Right renal pelvis (tissue), 4 donors: ENCODE measurements around the gene RND1. TPM values are rescaled to one million over a fixed set of nuclear protein-coding genes. Genes with fewer than 3 reads are reported as not detected.
A peak's percentile ranks its signal among the peaks of the same experiment; 100 is the strongest.
"Not testable (repeated sequence)": the region's sequence is repeated elsewhere in the genome, so short reads cannot be mapped to it uniquely, and the experiment has no call there.

Source experiments
- DNase-seq, 4 donors: peaks; one replicate each; pipeline ENCODE4 v3.0.0-alpha.2; 2013; ENCODE audit warnings: low read depth in 4 of 4, low spot score in 3 of 4, missing footprints in 1 of 4
- polyA plus RNA-seq, 4 donors: library from polyadenylated mRNA; unstranded; fragments of 120-200 nt; gene quantifications; one replicate each; pipeline ENCODE4 v1.2.1, GENCODE V29; 2013; ENCODE audit not compliant: insufficient read length in 4 of 4

RND1 gene
- polyA plus RNA-seq, 4 donors = 2.6 to 4.2 (median 3.6) TPM

DNA sequence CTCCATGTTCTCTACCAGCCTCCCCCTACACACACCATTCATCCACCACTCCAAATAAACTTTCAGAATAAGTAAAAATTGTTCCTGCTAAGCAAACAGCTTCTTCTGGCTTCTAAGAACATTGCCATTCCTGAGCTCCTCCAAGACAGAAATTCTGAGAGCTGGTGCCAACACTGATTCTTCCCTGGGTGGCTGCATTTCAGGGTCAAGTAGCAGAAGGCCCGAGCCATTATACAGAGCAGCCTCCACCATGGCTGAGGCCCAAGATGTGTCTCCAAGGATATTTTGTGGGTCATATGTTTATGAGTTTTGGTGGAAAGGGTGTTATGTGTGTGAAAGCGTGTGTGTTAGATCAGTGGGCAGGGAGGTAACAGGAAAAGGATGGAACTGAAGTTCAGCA is 3.5 kb upstream of the RND1 start:
- no peak for DNase-seq

- no peak for DNase-seq
Observed at GRCh38 chr12:48868451-48868850, 2.8 kb upstream of the RND1 start.

- DNase-seq = no peak
Observed at GRCh38 chr12:48866052-48866711, 512 bp upstream of the RND1 start.

- DNase-seq = no peak
Observed at GRCh38 chr12:48863291-48863690, 2.4 kb downstream of the RND1 start.

DNA sequence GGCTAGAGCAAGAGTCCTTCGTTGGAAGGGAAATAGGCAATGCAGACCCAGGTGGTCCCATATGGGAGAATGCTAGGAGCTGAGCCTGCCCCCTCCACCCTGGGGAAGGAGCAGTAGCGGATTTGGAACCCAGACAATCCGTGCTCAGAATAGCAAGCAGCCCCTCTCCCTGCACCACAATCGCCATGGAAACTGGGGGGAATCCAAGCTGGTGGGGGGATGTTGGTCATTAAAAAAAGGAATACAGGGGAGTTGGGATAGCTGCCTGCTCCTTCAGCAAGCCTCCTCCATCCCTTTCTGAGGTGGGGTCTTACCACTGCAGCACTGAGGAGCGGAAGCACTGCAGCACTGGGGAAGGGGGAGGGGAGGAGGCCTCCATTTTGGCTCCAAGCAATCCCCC is 2.9 kb downstream of the RND1 start:
- DNase-seq = no peak

GRCh38 chr12:48861111-48861510 is 4.6 kb downstream of the RND1 start:
- DNase-seq = no peak

DNA sequence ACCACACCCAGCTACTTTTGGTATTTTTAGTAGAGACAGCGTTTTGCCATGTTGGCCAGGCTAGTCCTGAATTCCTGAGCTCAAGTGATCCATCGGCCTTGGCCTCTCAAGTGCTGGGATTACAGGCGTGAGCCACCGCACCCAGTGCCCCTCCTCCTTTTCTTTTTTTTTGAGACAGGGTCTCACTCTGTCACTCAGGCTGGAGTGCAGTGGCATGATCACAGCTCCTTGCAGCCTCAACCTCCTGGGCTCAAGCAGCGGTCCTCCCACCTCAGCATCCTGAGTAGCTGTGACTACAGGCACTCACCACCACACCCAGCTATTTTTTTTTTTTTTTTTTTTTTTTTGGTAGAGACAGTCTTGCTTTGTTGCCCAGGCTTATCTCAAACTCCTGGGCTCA is 5.4 kb downstream of the RND1 start:
- DNase-seq = not testable (repeated sequence)

DNA sequence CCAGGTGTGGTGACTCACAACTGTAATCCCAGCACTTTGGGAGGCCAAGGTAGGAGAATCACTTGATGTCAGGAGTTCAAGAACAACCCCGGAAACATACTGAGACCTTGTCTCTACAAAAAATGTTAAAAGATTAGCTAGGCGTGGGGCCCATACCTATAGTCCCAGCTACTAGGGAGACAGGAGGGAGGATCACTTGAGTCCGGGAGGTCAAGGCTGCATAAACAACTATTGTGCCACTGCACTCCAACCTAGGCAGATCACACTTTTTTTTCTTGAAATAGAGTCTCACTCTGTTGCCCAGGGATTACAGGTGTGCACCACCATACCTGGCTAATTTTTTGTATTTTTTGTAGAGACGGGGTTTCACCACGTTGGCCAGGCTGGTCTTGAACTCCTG is 6.1 kb downstream of the RND1 start:
- no peak for DNase-seq

DNA sequence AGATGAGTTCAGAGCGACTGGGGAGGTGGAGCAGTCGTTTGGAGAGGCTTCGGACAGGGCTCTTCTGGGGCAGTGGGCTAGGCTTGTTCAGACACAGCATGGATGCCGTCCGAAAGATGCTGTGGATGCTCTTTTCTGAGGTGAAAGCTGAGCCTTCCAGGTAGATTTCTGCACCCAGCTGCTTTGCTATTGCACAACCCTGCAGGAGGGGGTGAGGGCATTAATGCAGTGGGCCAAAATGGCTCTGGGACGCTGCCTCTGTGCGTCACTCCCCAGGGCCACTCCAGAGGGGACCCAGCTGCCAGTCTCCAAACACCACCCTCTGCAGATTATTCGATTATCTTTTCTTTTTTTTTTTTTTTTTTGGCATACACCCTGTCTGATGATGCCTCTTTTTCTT is 7.6 kb downstream of the RND1 start:
- no peak for DNase-seq

DNA sequence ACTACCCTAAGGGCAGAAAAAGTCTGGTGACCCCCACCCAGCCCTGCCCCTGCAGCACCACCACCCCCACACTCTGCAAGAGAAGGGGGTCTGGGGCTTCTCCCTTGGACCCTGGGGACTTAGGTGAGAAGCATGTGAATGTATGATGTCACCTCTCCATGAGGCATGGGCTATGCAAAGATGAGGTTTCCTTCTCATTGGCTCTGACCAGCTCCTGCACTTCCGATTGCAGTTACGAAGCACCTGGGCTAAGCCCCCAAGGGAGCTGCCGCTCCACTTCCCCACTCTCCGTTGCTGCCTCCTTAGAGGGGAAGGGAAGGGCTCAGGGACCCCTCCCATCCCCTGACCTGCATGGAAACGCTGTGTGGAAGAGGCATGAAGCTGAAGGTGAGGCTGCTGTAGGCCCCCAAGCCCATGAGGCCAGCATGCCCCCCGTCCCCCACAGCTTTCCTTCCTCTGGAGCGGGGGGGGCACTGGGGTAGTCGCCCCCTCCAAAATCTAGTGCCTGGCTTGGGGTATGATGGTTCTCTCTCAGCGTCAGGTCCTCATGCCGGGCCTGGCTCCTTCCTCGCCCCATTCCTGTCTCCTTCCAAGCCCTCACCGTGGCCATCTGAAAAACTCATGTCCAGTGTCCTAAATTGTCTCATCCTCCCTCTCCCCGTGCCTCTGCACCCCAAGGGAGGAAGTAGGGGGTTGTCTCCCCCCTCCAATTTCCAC is 8.2 kb downstream of the RND1 start:
- DNase-seq = no peak

DNA sequence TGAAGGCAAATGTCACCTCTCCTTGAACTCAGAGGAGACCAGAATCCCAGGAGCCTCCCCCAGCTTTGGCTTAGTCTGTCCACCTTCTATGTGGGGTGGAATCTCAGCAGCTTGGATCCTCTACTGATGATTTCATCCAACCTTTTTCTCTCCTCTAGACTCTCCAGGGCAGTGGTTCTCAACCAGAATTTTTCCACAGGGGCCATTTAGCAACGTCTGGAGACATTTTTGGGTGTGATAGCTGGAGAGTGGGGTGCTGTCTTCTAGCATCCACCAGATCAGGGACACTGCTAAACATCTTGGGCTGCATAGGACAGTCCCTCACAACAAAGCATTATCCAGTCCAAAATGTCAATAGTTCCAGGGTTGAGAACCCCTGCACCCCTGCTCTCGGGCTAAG is 9.3 kb downstream of the RND1 start:
- no peak for DNase-seq

- not testable (repeated sequence) for DNase-seq
Observed at GRCh38 chr12:48854932-48855331, 10.7 kb downstream of the RND1 start.

GRCh38 chr12:48854488-48854887 is 11.2 kb downstream of the RND1 start:
- no peak for DNase-seq

DNA sequence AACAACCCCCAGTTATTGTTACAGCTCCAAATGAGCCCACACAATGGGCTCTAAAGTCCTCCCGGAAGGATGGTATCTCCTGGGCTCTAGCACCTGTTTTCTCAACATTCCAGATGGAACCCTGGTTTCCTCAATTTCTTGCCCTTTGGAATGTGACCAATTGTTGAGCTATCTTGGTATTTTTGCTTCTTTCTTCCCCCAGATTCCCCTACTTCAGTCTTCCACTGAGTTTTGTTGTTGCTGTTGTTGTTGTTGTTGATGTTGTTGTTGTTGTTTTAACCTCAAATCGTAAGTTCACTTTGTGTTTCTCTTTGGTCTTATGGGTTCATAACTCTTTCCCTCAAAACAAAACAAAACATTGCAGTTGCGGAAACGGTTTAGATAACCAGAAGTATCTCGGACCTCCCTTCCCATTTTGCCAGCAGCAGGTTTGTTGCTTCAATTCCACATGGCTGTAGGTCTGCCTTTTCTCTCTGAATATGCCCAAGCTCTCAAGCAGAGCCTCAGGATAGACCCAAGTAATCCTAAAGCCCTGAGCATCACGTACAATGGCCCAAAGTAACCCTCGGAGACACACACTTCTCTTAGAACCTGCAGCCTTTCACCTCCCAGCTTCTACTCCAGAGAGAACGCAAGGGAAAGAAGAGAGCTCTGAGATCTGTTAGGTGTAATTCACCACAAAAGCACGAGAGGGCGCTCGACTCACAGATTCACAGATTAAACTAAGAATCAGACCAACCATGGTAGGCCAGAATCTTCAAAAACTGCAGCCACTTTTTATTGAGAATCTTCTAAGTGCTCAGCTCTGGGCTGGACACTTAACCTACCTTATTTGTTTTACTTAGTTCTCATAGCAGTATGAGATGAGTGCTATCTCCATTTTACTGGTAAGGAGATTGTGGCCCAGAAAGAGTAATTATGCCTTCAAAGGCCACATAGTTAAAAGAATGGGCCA is 12.7 kb downstream of the RND1 start:
- peak; percentile 89 to 94 (median 92) for DNase-seq

DNA sequence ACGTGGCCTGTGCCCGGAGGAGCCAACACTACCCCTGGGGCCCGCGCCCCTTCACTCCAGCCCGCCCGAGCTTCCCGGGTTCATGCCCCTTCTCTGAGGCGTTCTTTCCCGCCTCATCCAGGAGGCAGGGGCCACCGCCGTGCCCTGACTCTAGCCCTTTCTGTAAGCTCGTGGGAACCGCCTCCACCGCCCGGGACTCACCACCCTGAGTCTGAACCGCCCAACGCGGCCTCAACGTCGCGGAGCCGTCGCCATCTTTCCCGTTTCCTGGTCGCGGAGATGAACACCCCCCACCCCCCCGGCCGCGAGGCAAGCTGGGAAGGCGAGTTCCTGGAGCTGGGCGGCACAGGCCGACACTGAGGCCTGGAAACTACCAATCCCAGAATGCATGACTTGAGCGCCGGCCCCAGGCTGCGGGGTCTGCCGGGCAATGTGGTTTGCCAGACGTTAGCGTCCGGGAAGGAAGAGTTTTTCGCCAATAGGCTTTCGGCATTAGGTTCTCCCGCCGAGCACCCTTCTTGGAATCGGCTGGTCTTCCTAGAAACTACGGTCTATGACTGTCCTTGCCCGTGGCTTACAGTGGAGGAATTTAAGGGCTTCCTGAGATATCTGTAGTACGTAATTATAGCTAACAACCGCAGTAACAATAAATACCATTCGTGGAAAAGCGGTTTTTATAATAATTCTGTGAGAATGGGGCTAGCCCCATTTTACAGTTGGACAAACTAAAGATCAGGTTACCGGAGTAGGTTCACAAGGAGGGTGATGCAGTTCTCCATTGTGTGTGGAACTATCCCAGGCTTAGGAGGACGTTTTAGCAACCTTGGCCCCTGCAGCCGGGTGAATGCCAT is 13.6 kb downstream of the RND1 start, which contains the start of gene DDX23:
TSS of gene DDX23 (minus strand) at position 281 of the 851 bp plus-strand sequence. CDS start 6,381 bp downstream, outside the sequence.
- DNase-seq = peak; percentile 89 to 94 (median 90)

DNA sequence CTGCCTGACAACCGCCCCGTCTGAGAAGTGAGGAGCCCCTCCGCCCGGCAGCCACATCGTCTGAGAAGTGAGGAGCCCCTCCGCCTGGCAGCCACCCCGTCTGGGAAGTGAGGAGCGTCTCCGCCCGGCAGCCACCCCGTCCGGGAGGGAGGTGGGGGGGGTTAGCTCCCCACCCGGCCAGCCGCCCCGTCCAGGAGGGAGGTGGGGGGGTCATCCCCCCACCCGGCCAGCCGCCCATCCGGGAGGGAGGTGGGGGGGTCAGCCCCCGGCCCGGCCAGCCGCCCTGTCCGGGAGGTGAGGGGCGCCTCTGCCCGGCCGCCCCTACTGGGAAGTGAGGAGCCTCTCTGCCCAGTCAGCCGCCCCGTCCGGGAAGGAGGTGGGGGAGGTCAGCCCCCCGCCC is 23.6 kb downstream of the RND1 start:
- DNase-seq = not testable (repeated sequence)

DNA sequence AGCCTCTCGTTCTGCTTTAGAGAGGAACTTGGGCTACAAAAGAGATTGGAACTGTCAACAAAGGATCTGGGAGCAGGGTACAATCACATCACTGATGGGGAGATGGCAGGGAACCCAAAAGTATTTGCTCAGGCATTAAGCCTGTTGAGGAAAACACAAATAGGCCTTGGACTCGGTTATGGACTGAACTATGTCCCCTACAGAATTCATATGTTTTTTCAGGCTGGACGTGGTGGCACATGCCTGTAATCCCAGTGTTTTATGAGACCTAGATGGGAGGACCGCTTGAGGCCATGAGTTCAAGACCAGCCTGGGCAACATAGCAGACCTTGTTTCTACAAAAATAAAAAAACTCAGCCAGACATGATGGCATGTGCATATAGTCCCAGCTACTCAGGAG is 27.6 kb downstream of the RND1 start:
- no peak for DNase-seq

DNA sequence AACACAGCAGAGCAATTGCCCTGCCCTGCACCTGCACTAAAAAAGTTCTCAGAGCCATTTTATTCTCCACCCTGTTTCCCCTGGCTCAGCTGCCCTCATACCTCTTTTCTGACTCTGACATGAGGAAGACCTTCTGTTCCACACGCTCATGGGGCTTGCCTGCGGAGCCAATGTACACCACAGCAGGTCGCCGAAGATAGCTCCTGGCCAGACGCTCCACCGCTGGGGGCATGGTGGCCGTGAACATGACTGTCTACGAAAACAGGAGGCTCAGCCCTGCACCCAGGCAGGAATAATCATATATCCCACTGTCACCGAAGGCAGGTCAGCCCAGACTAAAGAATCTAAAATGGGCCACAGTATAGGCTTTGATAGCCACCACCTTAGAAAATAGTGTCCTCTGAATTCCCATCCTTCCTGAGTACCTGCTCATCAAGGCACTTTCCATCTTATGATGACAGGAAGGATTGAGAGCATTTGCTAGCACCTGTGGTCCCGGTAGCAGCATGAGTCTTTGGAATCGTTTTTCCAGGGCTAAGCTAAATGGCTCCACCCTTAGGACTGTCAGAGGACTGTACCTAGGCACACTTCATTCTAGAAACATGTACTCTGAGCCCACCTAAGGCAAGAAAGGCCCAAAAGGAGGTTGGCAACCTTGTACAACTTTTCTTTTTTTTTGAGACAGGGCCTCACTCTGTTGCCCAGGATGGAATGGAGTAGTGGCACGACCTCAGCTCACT is 33.2 kb downstream of the RND1 start:
- no peak for DNase-seq

- DNase-seq = no peak
Observed at GRCh38 chr12:48831257-48831656, 34.4 kb downstream of the RND1 start.
